NCI-H1048 (cell line): ENCODE measurements around the gene GLIS1.

Experiments
- DNase-seq: peaks from one replicate; lab custom pipeline; 2025; lab: John Stamatoyannopoulos, UW

Gene GLIS1

DNA sequence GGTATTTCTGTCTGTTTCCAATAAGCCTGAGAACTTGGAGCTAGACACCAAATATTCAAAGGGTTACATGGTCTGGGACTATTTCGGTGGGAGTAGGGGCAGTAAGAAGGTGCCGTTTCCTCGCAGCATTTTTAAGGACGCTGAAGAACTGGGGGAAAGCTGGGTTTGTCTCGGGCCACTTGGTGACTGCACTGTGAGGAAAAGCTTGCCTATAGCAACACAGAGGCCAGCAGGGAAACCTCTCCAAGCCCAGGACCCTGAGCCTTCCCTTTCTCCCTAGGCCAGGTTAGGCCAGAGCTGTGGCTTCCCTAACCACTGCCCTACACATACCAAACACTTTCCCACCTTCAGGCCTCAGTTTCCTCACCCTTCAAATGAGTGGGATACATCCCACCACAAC is 3.3 kb downstream of the GLIS1 start:
- DNase-seq, result no peak

GRCh38 chr1:53735261-53735660 is 3.7 kb downstream of the GLIS1 start:
- no peak for DNase-seq

DNA sequence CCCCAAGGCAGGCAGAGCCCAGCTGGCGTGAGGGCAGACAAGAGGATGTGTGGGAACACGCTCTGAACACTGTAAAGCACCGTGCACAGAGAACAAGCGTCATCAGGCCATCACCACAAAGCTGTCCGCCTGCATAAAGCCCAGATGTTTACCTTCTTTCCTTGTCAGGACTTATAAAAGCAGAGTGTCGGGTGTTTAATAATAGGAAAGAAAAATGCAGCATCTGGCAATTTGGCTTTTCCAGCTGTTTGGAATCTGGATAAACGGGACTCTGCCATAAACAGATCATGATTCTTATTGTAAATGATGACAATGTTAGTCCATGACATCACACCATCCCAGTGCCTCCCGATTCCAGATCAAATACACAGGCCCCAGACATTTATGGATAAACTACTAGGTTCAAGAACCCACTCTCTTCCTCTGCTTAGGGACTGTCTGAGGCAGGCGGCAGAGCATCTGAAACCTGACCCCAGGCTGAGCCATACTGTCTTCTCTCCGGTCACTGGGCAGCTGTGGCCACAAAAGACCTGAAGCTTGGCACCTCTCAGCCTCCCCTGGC is 4.2 kb downstream of the GLIS1 start:
- no peak for DNase-seq

GRCh38 chr1:53733975-53734649 is 4.9 kb downstream of the GLIS1 start:
- DNase-seq, result no peak

DNA sequence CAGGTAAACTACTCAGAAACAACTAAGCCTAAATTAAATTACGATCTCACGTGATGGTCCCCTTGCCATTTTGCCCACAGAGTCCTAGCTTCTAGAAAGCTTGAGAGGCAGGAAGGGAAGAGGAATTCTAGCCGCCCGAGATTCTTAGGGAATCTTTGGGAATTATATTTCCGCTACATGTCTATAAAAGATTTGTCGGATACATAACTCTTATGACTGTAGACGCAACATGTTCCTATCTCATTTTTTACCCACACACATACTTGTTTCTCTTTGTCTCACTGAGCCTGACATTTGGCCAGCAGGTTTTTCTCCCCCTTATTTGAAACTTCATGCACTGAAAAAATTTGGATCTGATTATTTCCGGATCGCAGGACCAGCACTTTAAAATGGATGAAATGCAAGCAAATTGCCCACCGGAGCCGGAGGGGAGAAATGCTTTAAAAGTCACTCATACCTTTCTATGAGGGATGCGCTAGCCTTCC is 5.5 kb downstream of the GLIS1 start:
- no peak for DNase-seq

DNA sequence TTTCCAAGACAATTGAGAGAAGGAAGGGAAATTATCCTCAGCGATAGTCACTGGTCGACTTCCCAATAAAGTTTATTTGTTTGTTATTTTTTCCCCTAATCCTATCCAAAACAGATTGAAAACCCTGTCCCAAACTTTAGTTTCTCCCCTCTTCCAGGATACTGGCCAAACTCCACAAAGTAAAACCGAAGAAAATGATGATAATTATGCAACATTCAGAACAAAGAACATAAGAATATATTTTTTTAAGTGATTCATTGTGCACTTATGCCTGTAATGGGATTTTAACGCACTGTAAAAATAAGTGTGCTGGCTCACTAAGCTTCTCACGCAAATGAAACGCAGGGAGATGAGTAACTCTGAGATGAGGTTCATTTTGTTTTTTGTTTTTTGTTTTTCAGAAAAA is 6.0 kb downstream of the GLIS1 start:
- DNase-seq, result no peak

DNA sequence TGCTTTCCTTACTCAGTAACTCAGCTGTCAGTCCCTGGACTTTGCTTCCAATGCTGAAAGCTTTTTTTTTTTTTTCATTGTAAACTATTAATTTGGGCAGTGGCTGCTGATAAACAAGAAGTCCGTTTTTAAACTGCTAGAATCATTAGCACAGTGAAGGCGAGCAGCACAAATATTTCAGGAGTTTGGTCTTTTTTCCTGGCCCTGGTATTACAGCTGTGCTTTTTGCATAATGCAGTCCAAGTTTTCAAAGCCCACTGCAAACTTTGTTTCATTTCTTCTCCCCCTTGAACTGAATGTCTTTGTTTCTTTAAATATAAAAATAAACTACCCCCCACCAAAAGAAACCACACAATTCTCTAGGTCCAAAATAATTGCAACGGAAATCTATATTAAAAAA is 6.6 kb downstream of the GLIS1 start:
- DNase-seq, result no peak

DNA sequence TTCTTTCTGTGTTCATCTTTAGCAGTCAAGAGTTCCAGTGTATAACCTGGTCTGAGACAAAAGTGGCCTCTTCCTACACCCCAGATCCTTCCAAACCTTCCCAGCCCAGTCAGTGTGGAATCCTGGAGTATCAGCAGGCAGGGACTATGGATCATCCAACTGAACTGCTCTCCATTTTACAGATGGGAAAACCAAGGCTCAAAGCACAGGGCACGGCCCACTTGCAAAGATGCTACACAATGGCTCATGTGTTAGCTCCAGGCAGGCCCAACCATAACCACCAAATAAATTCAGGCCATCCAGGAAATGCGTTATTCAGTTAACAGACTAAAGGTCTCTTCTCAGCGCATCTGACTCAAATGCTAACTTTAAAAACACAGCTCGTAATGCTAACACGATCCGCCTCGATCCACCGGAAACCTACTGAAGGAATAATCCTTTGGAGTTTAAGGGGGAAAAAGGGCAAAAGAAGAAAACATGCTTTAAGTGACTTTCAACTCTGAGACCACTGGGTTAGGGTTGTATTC is 7.1 kb downstream of the GLIS1 start:
- no peak for DNase-seq

GRCh38 chr1:53731043-53731600 is 7.8 kb downstream of the GLIS1 start:
- no peak for DNase-seq

- DNase-seq, result no peak
Observed at GRCh38 chr1:53730224-53730865, 8.6 kb downstream of the GLIS1 start.

DNA sequence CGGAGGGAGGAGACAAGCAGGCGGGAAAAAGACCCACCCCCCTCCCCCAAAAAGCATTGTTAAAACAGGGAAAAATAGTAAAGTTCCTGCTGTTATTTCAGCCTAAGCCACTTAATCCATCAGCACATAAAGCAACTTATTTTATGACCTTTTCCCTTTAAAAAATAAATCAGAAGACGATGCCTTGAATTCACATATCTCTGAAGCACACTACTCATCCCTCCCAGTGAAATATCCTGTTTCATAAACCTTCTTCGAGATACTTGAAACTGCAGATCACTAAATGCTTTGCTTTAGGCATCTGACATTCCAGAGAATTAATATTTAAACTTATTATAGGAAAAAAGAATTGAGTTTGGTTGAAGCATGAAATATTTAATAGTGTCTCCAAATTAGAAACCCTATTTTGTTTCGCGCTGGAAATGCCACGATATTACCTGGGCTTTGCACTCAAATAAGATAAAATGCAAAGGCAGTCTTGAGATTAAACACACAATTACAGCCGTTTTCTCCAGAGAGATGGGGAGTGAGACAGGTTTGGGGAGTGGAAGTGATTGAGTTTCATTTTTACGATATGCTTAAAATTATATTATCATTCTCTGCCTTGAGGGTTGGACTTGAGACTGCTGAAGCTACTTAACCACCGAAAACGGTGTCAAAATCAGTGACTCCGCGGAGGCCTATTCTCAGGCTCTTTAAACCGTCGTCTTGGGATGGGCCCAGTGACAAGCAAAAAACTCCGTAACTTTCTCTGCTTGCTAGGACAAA is 9.3 kb downstream of the GLIS1 start:
- DNase-seq, result no peak

DNA sequence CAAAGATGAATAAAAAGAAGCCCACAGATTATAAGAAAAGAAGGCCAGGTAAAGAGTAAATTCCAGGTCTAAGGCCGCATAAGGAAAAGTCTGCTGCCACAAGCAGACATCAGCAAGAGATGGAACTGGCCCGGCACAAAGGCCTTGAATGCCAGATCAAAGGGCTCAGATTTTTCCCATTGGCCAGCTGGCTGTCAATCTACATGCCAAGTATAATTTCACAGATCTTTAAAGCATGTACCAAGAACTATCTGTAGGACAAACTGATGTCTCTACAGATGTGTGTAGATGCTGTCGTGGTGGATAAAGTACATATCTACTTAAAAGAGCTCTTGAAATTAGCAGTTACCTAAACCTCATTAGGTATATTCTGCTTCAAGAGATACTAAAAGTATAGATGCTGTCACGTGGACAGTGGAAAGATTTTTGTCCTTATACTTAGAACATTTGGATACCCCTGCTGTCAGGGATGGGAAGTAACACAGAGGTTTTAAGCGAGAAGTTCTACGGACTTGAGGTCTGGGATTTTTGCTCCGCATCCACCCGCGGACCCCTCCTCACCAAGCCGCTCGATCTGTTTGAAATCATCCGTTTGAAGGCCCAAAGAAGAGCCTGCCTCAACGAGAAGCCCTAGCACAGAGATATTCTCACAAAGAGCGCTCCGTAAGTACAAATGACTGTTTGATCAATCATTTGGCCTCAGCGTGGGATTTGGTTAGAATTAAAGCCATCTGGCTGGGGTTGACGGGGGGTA is 10.1 kb downstream of the GLIS1 start:
- no peak for DNase-seq

DNA sequence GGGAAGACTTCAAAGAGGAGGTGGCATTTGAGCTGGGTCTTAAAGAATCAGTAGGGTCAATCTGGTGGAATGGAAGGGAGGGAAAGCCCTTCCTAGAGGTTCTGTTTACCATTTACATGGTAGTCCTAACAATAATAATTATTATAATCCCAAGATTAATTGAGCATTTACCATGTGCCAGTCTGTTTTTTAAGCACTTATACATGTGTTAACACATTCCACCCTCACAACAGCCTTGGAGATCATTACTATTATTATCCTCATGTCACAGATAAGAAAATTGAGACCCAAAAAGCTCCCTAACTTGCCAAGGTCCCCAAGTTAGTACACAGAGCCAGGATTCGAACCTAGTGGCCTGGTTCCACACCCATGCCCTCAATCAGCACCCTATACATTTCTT is 10.8 kb downstream of the GLIS1 start:
- DNase-seq, result no peak

DNA sequence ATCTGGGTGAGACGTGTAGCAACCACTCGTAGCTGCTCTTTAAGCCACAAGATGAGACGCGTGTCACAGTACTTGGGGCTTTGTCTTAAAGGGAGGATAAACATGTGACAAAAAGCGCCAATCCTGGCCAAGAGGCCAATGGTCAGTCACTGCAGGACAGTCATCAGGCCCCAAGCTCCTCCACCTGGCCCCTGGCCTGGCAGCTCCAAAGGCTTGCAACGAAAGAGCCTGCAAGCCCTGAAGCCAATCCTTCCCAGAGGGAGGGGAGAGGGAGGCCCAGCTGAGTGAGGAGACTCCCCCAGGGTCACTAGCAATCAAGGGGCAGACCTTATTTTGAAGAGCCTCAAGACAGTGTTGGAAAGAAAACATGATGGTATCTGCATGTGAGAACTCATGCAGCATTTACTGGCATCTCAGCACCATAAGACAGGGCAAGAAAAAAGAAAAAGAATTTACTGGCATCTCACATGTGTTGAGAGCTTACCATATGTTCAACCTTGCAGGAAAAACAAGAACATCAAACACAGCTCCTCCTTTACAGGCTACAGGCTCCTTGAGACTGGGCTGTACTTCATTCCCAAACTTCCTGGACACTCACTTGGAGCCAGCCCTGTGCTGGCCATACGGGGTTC is 11.4 kb downstream of the GLIS1 start:
- no peak for DNase-seq

DNA sequence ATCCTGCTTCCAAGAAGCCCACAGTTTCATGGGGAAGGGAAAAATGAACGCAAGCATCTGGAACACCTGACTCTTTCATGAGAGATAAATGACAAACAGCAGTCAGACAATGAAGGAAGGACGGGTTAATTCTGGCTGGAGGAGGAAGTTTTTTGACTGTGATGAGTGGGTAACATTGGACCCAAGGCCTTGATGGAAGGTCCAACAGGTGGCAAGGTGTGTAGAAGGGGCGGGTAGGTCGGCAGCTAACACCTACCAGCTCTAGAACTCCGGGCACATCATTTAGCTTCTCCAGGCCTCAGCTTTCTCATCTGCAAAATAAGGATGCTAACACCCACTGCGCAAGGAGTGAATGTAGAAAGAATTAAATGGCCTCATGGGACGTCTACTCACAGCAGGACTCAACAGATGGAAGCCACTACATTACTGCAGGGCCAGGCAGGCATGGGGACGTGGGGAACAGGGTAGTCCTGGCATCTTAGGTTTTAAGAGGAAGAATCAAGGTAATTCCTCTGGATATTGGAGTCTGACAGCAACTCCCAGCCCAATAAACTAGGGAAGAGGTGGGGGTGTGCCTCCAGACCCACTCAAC is 12.9 kb downstream of the GLIS1 start:
- DNase-seq, result no peak

DNA sequence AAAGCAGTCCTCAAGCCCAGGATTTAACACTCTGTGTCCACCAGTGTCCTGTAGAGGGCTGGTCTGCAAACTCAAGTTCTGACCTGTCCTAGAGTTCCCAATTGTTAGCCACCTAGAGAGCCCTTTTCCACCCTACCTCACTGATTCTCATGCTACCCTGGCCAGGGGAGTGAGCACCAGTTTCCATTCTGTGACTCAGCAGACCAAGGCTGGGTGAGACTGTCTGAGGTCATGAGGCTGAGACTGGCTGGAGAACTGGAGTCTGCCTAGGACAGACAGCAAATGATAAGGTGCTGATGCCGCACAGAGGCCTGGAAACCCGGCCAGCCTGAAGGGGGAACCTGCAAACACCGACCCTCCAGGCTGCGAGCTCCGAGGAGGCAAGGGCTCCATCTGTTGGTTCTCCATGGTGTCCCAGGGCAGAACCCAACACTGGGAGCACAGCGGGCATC is 13.7 kb downstream of the GLIS1 start:
- no peak for DNase-seq

DNA sequence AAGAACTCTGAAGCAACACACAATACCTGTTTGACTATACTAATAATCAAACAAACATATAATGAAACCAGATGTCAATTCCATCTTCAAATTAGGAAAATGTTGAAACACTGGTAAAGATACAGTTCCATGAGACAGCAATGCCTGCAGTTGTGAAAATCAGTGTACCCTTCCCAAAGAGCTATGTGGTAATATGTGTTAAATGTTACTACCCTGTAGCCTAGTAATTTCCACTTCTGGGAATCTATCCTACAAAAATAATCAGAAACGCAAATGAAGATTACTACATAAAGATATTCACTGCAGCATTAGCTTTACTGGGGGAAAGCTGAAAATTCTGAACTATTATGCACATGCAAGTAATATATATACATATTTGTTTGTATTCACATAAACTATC is 16.9 kb downstream of the GLIS1 start:
- DNase-seq, result no peak

DNA sequence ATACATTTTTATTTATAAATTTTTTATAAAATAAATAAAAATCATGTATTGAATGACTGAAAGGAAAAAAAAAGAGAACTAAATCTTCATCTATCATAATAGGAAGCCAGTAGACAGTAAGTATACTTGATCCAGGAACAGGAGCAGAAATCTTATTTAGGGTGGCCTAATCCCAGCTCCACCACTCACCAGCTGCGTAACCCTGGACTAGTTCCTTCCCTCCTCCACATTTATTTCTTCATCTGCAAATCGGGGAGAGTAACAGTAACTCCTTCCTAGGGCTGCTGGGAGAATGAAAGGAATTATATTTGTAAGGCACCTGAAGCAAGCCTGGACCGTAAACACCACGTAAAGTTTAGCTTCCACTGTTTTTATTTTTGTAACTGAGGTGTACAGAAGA is 17.9 kb downstream of the GLIS1 start:
- no peak for DNase-seq

GRCh38 chr1:53719469-53719868 is 19.5 kb downstream of the GLIS1 start:
- DNase-seq, result no peak

- DNase-seq, result no peak
Observed at GRCh38 chr1:53718443-53718842, 20.5 kb downstream of the GLIS1 start.
